ENCODE measurements around the gene PDPK1.
"Not testable (repeated sequence)": the region's sequence is repeated elsewhere in the genome, so short reads cannot be mapped to it uniquely, and the experiment has no call there.

DNA sequence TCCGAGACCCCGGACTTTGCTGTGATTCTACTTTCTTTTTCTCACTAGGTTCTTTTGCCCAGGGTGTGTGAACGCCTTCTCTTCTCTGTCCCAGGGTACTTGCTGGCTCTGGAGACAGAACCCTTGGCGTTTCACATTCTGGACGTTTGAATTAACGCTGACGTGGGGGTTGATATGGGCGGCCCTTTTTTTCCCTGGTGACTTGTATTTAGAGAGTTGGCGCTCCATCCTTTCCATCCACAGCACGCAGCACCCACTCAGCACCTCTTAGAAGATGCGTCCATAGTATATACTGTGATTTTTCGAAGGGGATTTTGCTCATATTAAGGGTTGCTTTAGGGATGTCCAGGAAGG lies 66.2 kb downstream of the PDPK1 start:
- not testable (repeated sequence) for TF ChIP-seq EZH2 (IDR thresholded peaks at IDR 0.05; ENCODE audit: borderline replicate concordance, low read length)
- TF ChIP-seq, protein P1, sequence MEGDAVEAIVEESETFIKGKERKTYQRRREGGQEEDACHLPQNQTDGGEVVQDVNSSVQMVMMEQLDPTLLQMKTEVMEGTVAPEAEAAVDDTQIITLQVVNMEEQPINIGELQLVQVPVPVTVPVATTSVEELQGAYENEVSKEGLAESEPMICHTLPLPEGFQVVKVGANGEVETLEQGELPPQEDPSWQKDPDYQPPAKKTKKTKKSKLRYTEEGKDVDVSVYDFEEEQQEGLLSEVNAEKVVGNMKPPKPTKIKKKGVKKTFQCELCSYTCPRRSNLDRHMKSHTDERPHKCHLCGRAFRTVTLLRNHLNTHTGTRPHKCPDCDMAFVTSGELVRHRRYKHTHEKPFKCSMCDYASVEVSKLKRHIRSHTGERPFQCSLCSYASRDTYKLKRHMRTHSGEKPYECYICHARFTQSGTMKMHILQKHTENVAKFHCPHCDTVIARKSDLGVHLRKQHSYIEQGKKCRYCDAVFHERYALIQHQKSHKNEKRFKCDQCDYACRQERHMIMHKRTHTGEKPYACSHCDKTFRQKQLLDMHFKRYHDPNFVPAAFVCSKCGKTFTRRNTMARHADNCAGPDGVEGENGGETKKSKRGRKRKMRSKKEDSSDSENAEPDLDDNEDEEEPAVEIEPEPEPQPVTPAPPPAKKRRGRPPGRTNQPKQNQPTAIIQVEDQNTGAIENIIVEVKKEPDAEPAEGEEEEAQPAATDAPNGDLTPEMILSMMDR (conservative IDR thresholded peaks at IDR 0.05 in 1 of 2, IDR thresholded peaks at IDR 0.05 in 1 of 2; ENCODE audit: extremely low read depth in 1 of 2, insufficient read depth in 1 of 2, low read depth in 1 of 2, low read length in 2 of 2), result not testable (repeated sequence)

Measured in mammary epithelial cell (primary cell).